Activated T-helper 2 cell treated with anti-CD3 and anti-CD28 coated beads, Interferon-gamma antibody, Interleukin-2, Interleukin-4, amounts not matched to agents 10 μg/mL and 5 μg/mL and 100 μg/mL, durations not matched to agents 14 hours and 24 hours and 36 hours (primary cell): Measurements from ENCODE around the gene C1QC. TPM values are rescaled to one million over a fixed set of nuclear protein-coding genes. Genes with fewer than 3 reads are reported as not detected.
"Not testable (repeated sequence)": the region's sequence is repeated elsewhere in the genome, so short reads cannot be mapped to it uniquely, and the experiment has no call there.

Source experiments
- DNase-seq: peaks from one replicate; pipeline ENCODE4 v3.0.0; 2021; ENCODE audit warnings: low spot score
- H3K27ac Mint-ChIP-seq: one replicate; pipeline ENCODE4 v1.8.0; 2021; ENCODE audit warnings: mixed read lengths
- H3K27me3 Mint-ChIP-seq: one replicate; pipeline ENCODE4 v1.8.0; 2021; ENCODE audit warnings: low read depth, mixed read lengths
- H3K36me3 Mint-ChIP-seq: one replicate; pipeline ENCODE4 v1.8.0; 2021; ENCODE audit warnings: low read depth, mixed read lengths
- H3K4me1 Mint-ChIP-seq: one replicate; pipeline ENCODE4 v1.8.0; 2021; ENCODE audit warnings: low read depth, mixed read lengths
- H3K4me3 Mint-ChIP-seq: one replicate; pipeline ENCODE4 v1.8.0; 2021; ENCODE audit warnings: low read depth, mild to moderate bottlenecking, moderate library complexity, mixed read lengths
- H3K9me3 Mint-ChIP-seq: one replicate; pipeline ENCODE4 v1.8.0; 2021; ENCODE audit warnings: mixed read lengths
- intact Hi-C: fragments of 100-400 bp; cut with micrococcal nuclease; formaldehyde crosslinking; loops from one replicate; pipeline ENCODE4 v1.15.1; 2023
- total RNA-seq: library from RNA; stranded (reverse); gene quantifications from 2 replicates; pipeline ENCODE4 v1.2.3, GENCODE V29; 2022

The C1QC gene
- total RNA-seq, 1 donor from 2014 or later, result not detected

- no peak overlapping the region for H3K4me3 Mint-ChIP-seq
- no peaks in the 10 kb centered on the region for H3K9me3 Mint-ChIP-seq
- no peak for DNase-seq
- no peak overlapping the region for H3K27ac Mint-ChIP-seq
- H3K4me1 Mint-ChIP-seq, result no peaks in the 10 kb centered on the region
- intact Hi-C loops, result no loop called here
- H3K27me3 Mint-ChIP-seq, result peaks cover 4% of the 10 kb centered on the region
- no peaks in the 10 kb centered on the region for H3K36me3 Mint-ChIP-seq
These were observed 19.6 kb downstream of the C1QC start for GRCh38 chr1:22662986-22663408.

GRCh38 chr1:22665752-22666151 is 22.3 kb downstream of the C1QC start:
- Mint-ChIP-seq H3K4me3 (no peak overlapping the region), H3K36me3 (no peaks in the 10 kb centered on the region), H3K27me3 (peaks cover 13% of the 10 kb centered on the region), H3K27ac (no peak overlapping the region), H3K4me1 (no peaks in the 10 kb centered on the region), H3K9me3 (no peaks in the 10 kb centered on the region)
- no peak for DNase-seq
- intact Hi-C loops, result no loop called here

GRCh38 chr1:22666412-22666811 is 23.0 kb downstream of the C1QC start:
- Mint-ChIP-seq H3K4me1 (no peaks in the 10 kb centered on the region), H3K27ac (no peak overlapping the region), H3K36me3 (no peaks in the 10 kb centered on the region), H3K27me3 (peaks cover 18% of the 10 kb centered on the region), H3K4me3 (no peak overlapping the region), H3K9me3 (no peaks in the 10 kb centered on the region)
- intact Hi-C loops, result no loop called here
- no peak for DNase-seq

GRCh38 chr1:22668840-22669239 is 25.4 kb downstream of the C1QC start:
- H3K27me3 Mint-ChIP-seq, result peaks cover 33% of the 10 kb centered on the region
- H3K36me3 Mint-ChIP-seq, H3K4me3 Mint-ChIP-seq, DNase-seq, H3K27ac Mint-ChIP-seq, H3K9me3 Mint-ChIP-seq, H3K4me1 Mint-ChIP-seq, intact Hi-C loops: not testable (repeated sequence)

GRCh38 chr1:22670352-22670975 is 27.0 kb downstream of the C1QC start:
- Mint-ChIP-seq H3K27me3 (peaks cover 42% of the 10 kb centered on the region), H3K36me3 (no peaks in the 10 kb centered on the region), H3K9me3 (no peaks in the 10 kb centered on the region), H3K27ac (no peak overlapping the region), H3K4me3 (no peak overlapping the region), H3K4me1 (peaks cover 6% of the 10 kb centered on the region)
- intact Hi-C loops, result no loop called here
- DNase-seq, result no peak

- no peak for DNase-seq
- H3K27ac Mint-ChIP-seq, result no peak overlapping the region
- H3K9me3 Mint-ChIP-seq, result no peaks in the 10 kb centered on the region
- no peak overlapping the region for H3K4me3 Mint-ChIP-seq
- peaks cover 6% of the 10 kb centered on the region for H3K4me1 Mint-ChIP-seq
- H3K27me3 Mint-ChIP-seq, result peaks cover 41% of the 10 kb centered on the region
- no peaks in the 10 kb centered on the region for H3K36me3 Mint-ChIP-seq
- intact Hi-C loops, result no loop called here
These were observed 28.6 kb downstream of the C1QC start for GRCh38 chr1:22671999-22672398.

GRCh38 chr1:22673486-22674409 is 30.3 kb downstream of the C1QC start:
- no peak for DNase-seq
- Mint-ChIP-seq H3K4me1 (peaks cover 6% of the 10 kb centered on the region), H3K4me3 (no peak overlapping the region), H3K36me3 (no peaks in the 10 kb centered on the region), H3K9me3 (no peaks in the 10 kb centered on the region), H3K27me3 (peaks cover 39% of the 10 kb centered on the region), H3K27ac (no peak overlapping the region)
- intact Hi-C loops, result no loop called here

- Mint-ChIP-seq H3K27me3 (peaks cover 33% of the 10 kb centered on the region), H3K36me3 (no peaks in the 10 kb centered on the region), H3K9me3 (no peaks in the 10 kb centered on the region), H3K4me1 (peaks cover 6% of the 10 kb centered on the region), H3K4me3 (no peak overlapping the region), H3K27ac (no peak overlapping the region)
- no peak for DNase-seq
- intact Hi-C loops, result no loop called here
These were observed 30.9 kb downstream of the C1QC start for GRCh38 chr1:22674410-22674749.

GRCh38 chr1:22676151-22676550 is 32.7 kb downstream of the C1QC start:
- intact Hi-C loops, H3K36me3 Mint-ChIP-seq, H3K27ac Mint-ChIP-seq, H3K4me1 Mint-ChIP-seq, H3K9me3 Mint-ChIP-seq, DNase-seq, H3K4me3 Mint-ChIP-seq: not testable (repeated sequence)
- peaks cover 26% of the 10 kb centered on the region for H3K27me3 Mint-ChIP-seq

GRCh38 chr1:22676916-22677583 is 33.6 kb downstream of the C1QC start:
- DNase-seq, result no peak
- H3K4me1 Mint-ChIP-seq, result peaks cover 6% of the 10 kb centered on the region
- no peak overlapping the region for H3K4me3 Mint-ChIP-seq
- no peak overlapping the region for H3K27ac Mint-ChIP-seq
- no peaks in the 10 kb centered on the region for H3K36me3 Mint-ChIP-seq
- peaks cover 20% of the 10 kb centered on the region for H3K27me3 Mint-ChIP-seq
- intact Hi-C loops, result no loop called here
- no peaks in the 10 kb centered on the region for H3K9me3 Mint-ChIP-seq

- no peak overlapping the region for H3K27ac Mint-ChIP-seq
- no peaks in the 10 kb centered on the region for H3K9me3 Mint-ChIP-seq
- intact Hi-C loops, result no loop called here
- no peaks in the 10 kb centered on the region for H3K36me3 Mint-ChIP-seq
- H3K4me1 Mint-ChIP-seq, result peaks cover 6% of the 10 kb centered on the region
- peaks cover 10% of the 10 kb centered on the region for H3K27me3 Mint-ChIP-seq
- DNase-seq, result no peak
- H3K4me3 Mint-ChIP-seq, result no peak overlapping the region
These were observed 34.8 kb downstream of the C1QC start for GRCh38 chr1:22677931-22678896.

- intact Hi-C loops, result no loop called here
- H3K36me3 Mint-ChIP-seq, result no peaks in the 10 kb centered on the region
- no peaks in the 10 kb centered on the region for H3K4me1 Mint-ChIP-seq
- DNase-seq, result no peak
- H3K27ac Mint-ChIP-seq, result no peak overlapping the region
- no peaks in the 10 kb centered on the region for H3K9me3 Mint-ChIP-seq
- H3K4me3 Mint-ChIP-seq, result no peak overlapping the region
- H3K27me3 Mint-ChIP-seq, result no peaks in the 10 kb centered on the region
These were observed 37.3 kb downstream of the C1QC start for GRCh38 chr1:22680726-22681125.
